ENCODE results near the gene ZNF516. TPM values are rescaled to one million over a fixed set of nuclear protein-coding genes. Genes with fewer than 3 reads are reported as not detected.

Gene ZNF516
- total RNA-seq, 1 donor from 2014 or later, result 108 TPM

DNA sequence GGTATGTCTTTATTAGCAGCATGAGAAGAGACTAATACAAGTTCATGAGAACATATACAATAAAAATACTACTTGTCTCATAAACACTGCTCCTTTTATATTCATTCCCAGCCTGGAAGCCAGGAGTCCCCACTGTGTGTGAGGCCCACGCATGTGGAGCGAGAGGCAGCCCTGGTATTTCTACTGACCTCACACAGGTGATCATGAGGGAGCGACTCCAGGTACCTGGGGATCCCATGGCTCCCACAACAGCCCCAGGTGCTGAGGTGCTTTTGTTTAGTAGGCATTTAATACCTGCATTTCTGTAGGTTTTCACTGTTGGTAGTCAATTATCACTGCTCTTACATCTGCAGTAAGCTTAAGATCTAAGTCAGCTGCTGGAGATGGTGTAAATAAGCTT, 75.2 kb downstream of the ZNF516 start:
- TF ChIP-seq, protein P1, sequence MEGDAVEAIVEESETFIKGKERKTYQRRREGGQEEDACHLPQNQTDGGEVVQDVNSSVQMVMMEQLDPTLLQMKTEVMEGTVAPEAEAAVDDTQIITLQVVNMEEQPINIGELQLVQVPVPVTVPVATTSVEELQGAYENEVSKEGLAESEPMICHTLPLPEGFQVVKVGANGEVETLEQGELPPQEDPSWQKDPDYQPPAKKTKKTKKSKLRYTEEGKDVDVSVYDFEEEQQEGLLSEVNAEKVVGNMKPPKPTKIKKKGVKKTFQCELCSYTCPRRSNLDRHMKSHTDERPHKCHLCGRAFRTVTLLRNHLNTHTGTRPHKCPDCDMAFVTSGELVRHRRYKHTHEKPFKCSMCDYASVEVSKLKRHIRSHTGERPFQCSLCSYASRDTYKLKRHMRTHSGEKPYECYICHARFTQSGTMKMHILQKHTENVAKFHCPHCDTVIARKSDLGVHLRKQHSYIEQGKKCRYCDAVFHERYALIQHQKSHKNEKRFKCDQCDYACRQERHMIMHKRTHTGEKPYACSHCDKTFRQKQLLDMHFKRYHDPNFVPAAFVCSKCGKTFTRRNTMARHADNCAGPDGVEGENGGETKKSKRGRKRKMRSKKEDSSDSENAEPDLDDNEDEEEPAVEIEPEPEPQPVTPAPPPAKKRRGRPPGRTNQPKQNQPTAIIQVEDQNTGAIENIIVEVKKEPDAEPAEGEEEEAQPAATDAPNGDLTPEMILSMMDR (IDR thresholded peaks at IDR 0.05; ENCODE audit: unreplicated experiment), result no peak
- H3K4me3 Mint-ChIP-seq (ENCODE audit: low read depth), result no peak overlapping the region
- peak overlapping the region; percentile 80 for H3K27ac Mint-ChIP-seq
- DNase-seq (ENCODE audit: low spot score, unreplicated experiment), result no peak
- peaks cover 1% of the 10 kb centered on the region for H3K36me3 Mint-ChIP-seq (ENCODE audit: insufficient read depth)
- peaks cover 47% of the 10 kb centered on the region for H3K4me1 Mint-ChIP-seq (ENCODE audit: low read depth)
- no peaks in the 10 kb centered on the region for H3K27me3 Mint-ChIP-seq
- no peaks in the 10 kb centered on the region for H3K9me3 Mint-ChIP-seq (ENCODE audit: low read depth)

DNA sequence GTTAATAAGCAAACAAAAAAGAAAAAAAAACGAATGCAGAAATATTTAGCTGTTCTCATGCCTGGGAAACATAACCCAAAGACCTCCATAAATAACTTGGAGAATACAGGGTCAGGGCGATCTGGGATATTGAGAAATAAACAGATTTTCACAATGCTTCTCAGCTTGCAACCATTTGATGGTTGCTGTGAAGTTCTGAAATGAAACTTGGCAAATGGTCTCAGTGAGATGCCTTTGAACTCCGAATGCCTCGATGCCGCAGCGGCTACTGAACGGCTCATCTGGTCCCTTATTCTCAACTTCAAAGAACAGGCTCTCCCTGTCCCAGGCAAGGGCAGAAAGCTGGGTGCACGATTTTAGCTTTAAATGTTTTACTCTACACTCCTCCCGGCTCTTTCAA, 78.1 kb downstream of the ZNF516 start:
- H3K4me1 Mint-ChIP-seq (ENCODE audit: low read depth), result peaks cover 34% of the 10 kb centered on the region
- H3K36me3 Mint-ChIP-seq (ENCODE audit: insufficient read depth), result peaks cover 3% of the 10 kb centered on the region
- H3K27ac Mint-ChIP-seq, result peak overlapping the region; percentile 90
- H3K9me3 Mint-ChIP-seq (ENCODE audit: low read depth), result no peaks in the 10 kb centered on the region
- DNase-seq (ENCODE audit: low spot score, unreplicated experiment), result no peak
- no peak overlapping the region for H3K4me3 Mint-ChIP-seq (ENCODE audit: low read depth)
- TF ChIP-seq, protein P1 (IDR thresholded peaks at IDR 0.05; ENCODE audit: unreplicated experiment), result no peak
- no peaks in the 10 kb centered on the region for H3K27me3 Mint-ChIP-seq

DNA sequence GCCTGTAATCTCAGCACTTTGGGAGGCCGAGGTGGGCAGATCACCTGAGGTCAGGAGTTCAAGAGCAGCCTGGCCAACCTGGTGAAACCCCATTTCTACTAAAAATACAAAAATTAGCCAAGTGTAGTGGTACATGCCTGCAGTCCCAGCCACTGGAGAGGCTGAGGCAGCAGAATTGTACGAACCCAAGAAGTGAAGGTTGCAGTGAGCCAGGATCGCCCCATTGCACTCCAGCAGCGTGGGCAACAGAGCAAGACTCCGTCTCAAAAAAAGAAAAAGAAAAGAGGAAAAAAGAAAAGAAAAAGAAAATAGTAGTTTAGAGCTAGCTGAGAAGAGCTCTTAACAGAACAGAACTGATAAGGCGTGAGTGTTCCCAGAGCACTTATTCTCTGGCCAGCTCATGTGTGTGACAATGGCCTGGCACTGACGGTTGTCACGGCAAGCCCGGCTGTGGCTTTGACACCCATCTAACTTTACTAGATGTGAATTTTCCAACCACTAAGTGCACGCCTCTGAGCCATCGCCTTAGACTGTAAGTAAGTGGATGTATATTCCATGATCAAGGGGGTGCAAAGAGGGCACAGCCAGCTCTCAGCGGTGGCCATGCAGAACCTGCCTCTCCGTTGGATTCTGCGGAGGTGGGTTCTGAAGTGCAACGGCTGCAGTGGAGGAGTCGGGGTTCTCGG, 80.0 kb downstream of the ZNF516 start:
- TF ChIP-seq, protein P1 (IDR thresholded peaks at IDR 0.05; ENCODE audit: unreplicated experiment), result no peak
- Mint-ChIP-seq H3K36me3 (ENCODE audit: insufficient read depth) (peaks cover 11% of the 10 kb centered on the region), H3K9me3 (ENCODE audit: low read depth) (no peaks in the 10 kb centered on the region), H3K27ac (peak overlapping the region; percentile 86), H3K4me3 (ENCODE audit: low read depth) (no peak overlapping the region), H3K4me1 (ENCODE audit: low read depth) (peaks cover 18% of the 10 kb centered on the region), H3K27me3 (no peaks in the 10 kb centered on the region)
- no peak for DNase-seq (ENCODE audit: low spot score, unreplicated experiment)

DNA sequence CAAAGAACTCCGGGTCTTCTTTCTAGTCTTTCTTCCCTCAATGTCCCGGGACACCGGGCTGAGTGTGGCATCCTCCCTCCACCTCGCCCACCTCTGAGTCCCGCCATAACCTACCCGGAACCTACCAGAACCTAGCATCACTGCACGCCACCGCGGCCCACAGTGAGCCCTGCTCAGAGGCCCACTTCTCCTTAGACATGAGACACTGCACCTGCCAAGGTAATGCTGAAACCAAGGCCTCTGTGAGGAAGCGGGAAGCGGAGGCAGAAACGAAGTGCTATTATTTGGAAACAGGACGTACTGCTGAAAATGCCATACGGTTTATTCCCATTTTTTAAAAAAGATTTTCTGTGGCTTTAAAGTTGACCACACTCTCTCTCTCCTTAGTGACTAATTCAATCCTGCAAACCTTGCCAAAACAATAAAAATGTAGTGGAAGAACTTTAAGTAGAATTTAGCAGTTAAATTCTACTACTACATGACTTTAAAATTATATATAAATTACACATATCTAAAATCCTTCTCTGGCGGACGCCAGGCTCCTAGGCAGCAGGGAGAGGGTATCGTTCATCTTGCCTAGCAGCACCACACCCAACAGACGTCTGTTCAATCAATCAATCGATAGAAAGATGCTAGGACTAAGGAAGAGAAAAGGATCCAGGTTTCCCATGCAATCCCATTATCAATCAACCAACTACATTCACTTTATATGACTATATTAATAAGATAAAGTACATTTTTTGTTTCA, 82.0 kb downstream of the ZNF516 start:
- H3K4me3 Mint-ChIP-seq (ENCODE audit: low read depth), result no peak overlapping the region
- H3K9me3 Mint-ChIP-seq (ENCODE audit: low read depth), result peaks cover 5% of the 10 kb centered on the region
- TF ChIP-seq, protein P1 (IDR thresholded peaks at IDR 0.05; ENCODE audit: unreplicated experiment), result no peak
- no peaks in the 10 kb centered on the region for H3K27me3 Mint-ChIP-seq
- H3K36me3 Mint-ChIP-seq (ENCODE audit: insufficient read depth), result peaks cover 27% of the 10 kb centered on the region
- H3K4me1 Mint-ChIP-seq (ENCODE audit: low read depth), result peaks cover 15% of the 10 kb centered on the region
- DNase-seq (ENCODE audit: low spot score, unreplicated experiment), result no peak
- peak overlapping the region; percentile 74 for H3K27ac Mint-ChIP-seq

DNA sequence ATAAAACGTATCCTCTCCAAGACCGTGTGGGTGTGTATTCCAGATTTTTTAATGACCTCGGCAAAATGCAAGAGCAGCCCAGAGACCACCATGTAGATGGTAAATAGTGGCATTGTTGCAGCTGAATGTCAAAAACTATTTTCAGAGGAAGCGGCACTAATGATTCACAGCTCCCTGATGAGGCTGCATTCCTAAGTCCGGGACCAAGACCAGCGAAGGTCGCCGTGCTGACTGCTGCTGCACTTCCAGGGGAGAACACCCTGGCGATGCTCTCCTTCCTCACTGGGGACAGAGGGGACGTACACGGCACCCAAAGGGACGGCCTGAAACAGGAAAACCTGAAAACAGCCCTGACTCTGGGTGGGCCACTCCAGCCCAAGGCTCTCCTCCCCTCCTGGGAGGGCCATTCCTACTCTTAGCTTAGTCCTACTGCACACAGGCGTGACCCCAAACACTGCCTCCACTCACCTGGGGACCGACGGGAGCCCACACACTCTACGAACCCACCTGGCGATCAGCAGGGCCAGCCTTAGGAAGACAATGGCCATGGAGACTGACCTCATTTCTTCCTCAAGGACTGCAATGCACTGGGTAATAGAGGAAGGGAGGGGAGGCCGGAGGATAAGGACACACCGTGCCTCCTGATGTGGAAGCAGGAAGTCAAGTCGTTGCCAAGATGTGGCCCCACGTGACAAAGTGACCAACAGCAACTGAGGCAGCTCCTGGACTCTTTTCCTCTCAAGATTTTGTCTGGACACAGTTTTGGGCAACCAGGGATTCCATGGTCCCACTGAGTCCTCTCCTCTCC, 82.8 kb downstream of the ZNF516 start:
- H3K4me3 Mint-ChIP-seq (ENCODE audit: low read depth), result no peak overlapping the region
- H3K36me3 Mint-ChIP-seq (ENCODE audit: insufficient read depth), result peaks cover 31% of the 10 kb centered on the region
- DNase-seq (ENCODE audit: low spot score, unreplicated experiment), result no peak
- H3K27me3 Mint-ChIP-seq, result no peaks in the 10 kb centered on the region
- H3K27ac Mint-ChIP-seq, result peak overlapping the region; percentile 74
- H3K9me3 Mint-ChIP-seq (ENCODE audit: low read depth), result peaks cover 5% of the 10 kb centered on the region
- peaks cover 18% of the 10 kb centered on the region for H3K4me1 Mint-ChIP-seq (ENCODE audit: low read depth)
- TF ChIP-seq, protein P1 (IDR thresholded peaks at IDR 0.05; ENCODE audit: unreplicated experiment), result no peak
